Spleen (tissue), 7 donors: ENCODE results near the gene PALLD.

ENCODE experiments used
- CTCF ChIP-seq, 11 experiments: fragments of 200-600 bp in 7 of 11; fragments of 450-650 bp in 4 of 11; sonication (generic) in 4 of 11; IDR thresholded peaks in 8 of 11; conservative IDR thresholded peaks in 3 of 11; 1 replicate in 7 of 11; 2 replicates in 4 of 11; pipeline versions ENCODE4 v1.4.0 to v1.8.0; 2016 to 2021; ENCODE audit warnings: antibody characterized with exemption in 11 of 11, inconsistent platforms in 4 of 11, mild to moderate bottlenecking in 1 of 11
- POLR2A ChIP-seq, 3 donors: fragments of 450-650 bp; IDR thresholded peaks; one replicate each; pipeline ENCODE4 v1.5.1; 2017; ENCODE audit warnings: antibody characterized with exemption in 3 of 3, mild to moderate bottlenecking in 1 of 3
- donor health status: DM: no; HTN: no; CAD: no; lungs with moderate emphysema.
- donor health status: DM: no; HTN: no; CAD: no.
- donor health status: DM: no; HTN: no; CAD: no.

DNA sequence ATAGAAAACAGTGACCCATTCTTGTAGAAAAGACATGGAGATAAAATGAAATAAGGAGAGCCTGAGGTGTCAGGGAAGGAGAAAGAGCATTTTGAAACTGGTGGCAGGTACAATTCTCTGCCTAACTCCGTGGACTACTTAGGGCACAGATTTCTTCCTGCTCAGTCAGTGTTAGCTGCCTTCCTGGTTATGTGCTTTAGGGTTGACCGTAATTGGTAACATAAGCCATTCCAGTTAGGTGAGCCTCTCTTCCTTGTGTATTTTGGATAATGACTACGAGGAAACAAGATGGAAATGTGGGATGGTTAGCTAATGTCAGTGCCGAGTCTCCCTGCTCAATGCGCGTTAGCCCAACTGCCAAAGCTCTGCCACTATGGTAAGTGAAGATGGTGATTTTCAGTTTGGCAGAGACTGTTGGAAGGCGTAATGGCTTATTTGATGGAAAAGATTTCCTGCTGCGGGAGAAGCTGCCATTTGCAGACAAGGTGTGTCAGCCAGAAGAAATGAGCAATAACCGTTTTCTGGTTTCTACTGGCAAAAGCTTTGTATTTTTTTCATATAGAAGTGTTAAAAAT is 339.1 kb downstream of the PALLD start:
- no peak for TF ChIP-seq POLR2A (IDR thresholded peaks at IDR 0.05)
- TF ChIP-seq CTCF (IDR thresholded peaks at IDR 0.05 in 8 of 11, conservative IDR thresholded peaks at IDR 0.05 in 3 of 11), result no peak
